GM21381 (cell line): Measurements from ENCODE around the gene PRR23E.

Experiments used
- ATAC-seq: cut with Tn5 transposase; IDR thresholded peaks from one replicate; pipeline ENCODE4 v1.9.1; 2021; ENCODE audit warnings: mild to moderate bottlenecking, moderate library complexity; ENCODE audit not compliant: unreplicated experiment

PRR23E gene

GRCh38 chr3:127207727-127208482 is 15.0 kb downstream of the PRR23E start:
- no peak for ATAC-seq

GRCh38 chr3:127208483-127209100 is 15.7 kb downstream of the PRR23E start:
- ATAC-seq, result no peak

- ATAC-seq, result no peak
These were observed 16.4 kb downstream of the PRR23E start for GRCh38 chr3:127209155-127209839.

- no peak for ATAC-seq
These were observed 17.1 kb downstream of the PRR23E start for GRCh38 chr3:127209840-127210653.

- ATAC-seq, result no peak
These were observed 17.7 kb downstream of the PRR23E start for GRCh38 chr3:127210654-127210943.

- no peak for ATAC-seq
These were observed 18.5 kb downstream of the PRR23E start for GRCh38 chr3:127211118-127212060.

- no peak for ATAC-seq
These were observed 19.3 kb downstream of the PRR23E start for GRCh38 chr3:127212231-127212630.

GRCh38 chr3:127212711-127213110 is 19.8 kb downstream of the PRR23E start:
- ATAC-seq, result no peak

- no peak for ATAC-seq
These were observed 20.5 kb downstream of the PRR23E start for GRCh38 chr3:127213381-127213918.

- ATAC-seq, result no peak
These were observed 22.0 kb downstream of the PRR23E start for GRCh38 chr3:127214975-127215374.

- no peak for ATAC-seq
These were observed 22.9 kb downstream of the PRR23E start for GRCh38 chr3:127215714-127216414.

- no peak for ATAC-seq
These were observed 23.7 kb downstream of the PRR23E start for GRCh38 chr3:127216415-127217261.

- ATAC-seq, result no peak
These were observed 24.9 kb downstream of the PRR23E start for GRCh38 chr3:127217596-127218453.

- no peak for ATAC-seq
These were observed 25.6 kb downstream of the PRR23E start for GRCh38 chr3:127218454-127218922.

- ATAC-seq, result no peak
These were observed 27.6 kb downstream of the PRR23E start for GRCh38 chr3:127220497-127220896.

- ATAC-seq, result no peak
These were observed 28.1 kb downstream of the PRR23E start for GRCh38 chr3:127221037-127221436.

- ATAC-seq, result no peak
These were observed 28.6 kb downstream of the PRR23E start for GRCh38 chr3:127221446-127222035.
